ENCODE results near the gene ZNF835.

- TF ChIP-seq CTCF (IDR thresholded peaks at IDR 0.05): no peak
- no peak for TF ChIP-seq POLR2A (IDR thresholded peaks at IDR 0.05)
- no peak for TF ChIP-seq POLR2AphosphoS5 (IDR thresholded peaks at IDR 0.05; ENCODE audit: insufficient read depth in 1 of 2, low read depth in 1 of 2)
Observed at GRCh38 chr19:56718231-56718630, 46.7 kb upstream of the ZNF835 start.

Measured in vagina (tissue), 2 donors.